HCT116 (cell line): ENCODE results near the gene PPDPF. TPM values are rescaled to one million over a fixed set of nuclear protein-coding genes. Genes with fewer than 3 reads are reported as not detected.

Experiments
- ATAC-seq: fragments of 200-7000 bp; cut with Tn5 transposase; 2 replicates; pipeline ENCODE4 v1.9.1; 2020; ENCODE audit warnings: mild to moderate bottlenecking, moderate library complexity
- BruUV-seq: library from RNA; stranded (reverse); fragments of 400-500 nt; replicated peaks from 2 replicates; lab custom pipeline; 2021; lab: Mats Ljungman, UMichigan
- CTCF ChIA-PET: fragments of 300-600 bp; sonication (Branson Sonifier 250); formaldehyde crosslinking; loops from one replicate; lab custom pipeline; 2021; ENCODE audit warnings: antibody characterized with exemption; lab: Charles Lee
- POLR2A ChIA-PET: fragments of 300-600, 350-600 bp; sonication (Branson Sonifier 250); formaldehyde crosslinking; loops from one replicate; lab custom pipeline; 2021; ENCODE audit warnings: antibody characterized with exemption; lab: Charles Lee
- RAD21 ChIA-PET, 2 experiments: fragments of 300-600 bp; sonication (Branson Sonifier 250); formaldehyde crosslinking; loops; one replicate each; lab custom pipeline; 2023; ENCODE audit warnings: low total read pairs in 2 of 2; ENCODE audit not compliant: uncharacterized antibody in 2 of 2, unreplicated experiment in 2 of 2, low non-redundant PET in 1 of 2; lab: Charles Lee
- DNase-seq: peaks from one replicate; pipeline ENCODE4 v3.0.0-alpha.2; 2010; ENCODE audit warnings: low read depth, low spot score
- H2AFZ ChIP-seq: fragments of 200-600 bp; shearing (Covaris generic), sonication (generic); 2 replicates; pipeline ENCODE4 v1.6.1; 2017; ENCODE audit warnings: low read depth, mixed run types, mixed read lengths, antibody characterized with exemption, low read length; ENCODE audit not compliant: poor library complexity, severe bottlenecking
- H3K27ac ChIP-seq: 2 replicates; pipeline ENCODE4 v1.5.1; 2012; ENCODE audit warnings: low read depth, low read length
- H3K27me3 ChIP-seq: fragments of 200-600 bp; sonication (generic); 2 replicates; pipeline ENCODE4 v1.6.1; 2016; ENCODE audit warnings: mixed run types, low read length, mixed read lengths; ENCODE audit not compliant: insufficient read depth
- H3K36me3 ChIP-seq, 2 experiments: fragments of 200-500 bp in 1 of 2; fragments of 200-600 bp in 1 of 2; sonication (Bioruptor generic) in 1 of 2; sonication (generic) in 1 of 2; 2 replicates each; pipeline versions ENCODE4 v1.5.1 to v1.6.1; 2014 to 2016; ENCODE audit warnings: low read length in 2 of 2, inconsistent platforms in 1 of 2, mixed read lengths in 1 of 2, mixed run types in 1 of 2; ENCODE audit not compliant: insufficient read depth in 2 of 2, control insufficient read depth in 1 of 2
- H3K4me1 ChIP-seq, 2 experiments: fragments of 200-600 bp in 1 of 2; sonication (generic) in 1 of 2; 2 replicates each; pipeline versions ENCODE4 v1.5.1 to v1.6.1; 2012 to 2017; ENCODE audit warnings: low read length in 2 of 2, inconsistent platforms in 1 of 2, mild to moderate bottlenecking in 1 of 2, mixed read lengths in 1 of 2, mixed run types in 1 of 2, moderate library complexity in 1 of 2; ENCODE audit not compliant: insufficient read depth in 2 of 2, control insufficient read depth in 1 of 2
- H3K4me2 ChIP-seq: fragments of 200-600 bp; sonication (generic); 2 replicates; pipeline ENCODE4 v1.6.1; 2017; ENCODE audit warnings: mixed run types, low read length, mixed read lengths
- H3K4me3 ChIP-seq, 2 experiments: fragments of 200-600 bp in 1 of 2; sonication (generic) in 1 of 2; replicated peaks in 1 of 2; 2 replicates each; pipeline ENCODE4 v1.5.1; 2011 to 2016; ENCODE audit warnings: low read length in 2 of 2, control low read depth in 1 of 2, low read depth in 1 of 2, mild to moderate bottlenecking in 1 of 2, mixed read lengths in 1 of 2, mixed run types in 1 of 2
- H3K79me2 ChIP-seq: fragments of 200-600 bp; sonication (generic); 2 replicates; pipeline ENCODE4 v1.6.1; 2017; ENCODE audit warnings: mild to moderate bottlenecking, mixed run types, low read length, moderate library complexity, mixed read lengths; ENCODE audit not compliant: insufficient read depth
- H3K9ac ChIP-seq: fragments of 200-600 bp; sonication (generic); 2 replicates; pipeline ENCODE4 v1.6.1; 2016; ENCODE audit warnings: low read length, mixed read lengths
- H3K9me2 ChIP-seq: fragments of 200-600 bp; sonication (generic), shearing (Covaris generic); 2 replicates; pipeline ENCODE4 v1.6.1; 2017; ENCODE audit warnings: mixed run types, mild to moderate bottlenecking, moderate library complexity; ENCODE audit not compliant: insufficient read depth
- H3K9me3 ChIP-seq, 2 experiments: fragments of 200-500 bp in 1 of 2; fragments of 200-600 bp in 1 of 2; sonication (Bioruptor generic) in 1 of 2; sonication (generic) in 1 of 2; 2 replicates each; pipeline ENCODE4 v1.6.1; 2014 to 2017; ENCODE audit warnings: low read length in 2 of 2, mixed read lengths in 2 of 2, inconsistent platforms in 1 of 2, low read depth in 1 of 2, mild to moderate bottlenecking in 1 of 2, mixed run types in 1 of 2, moderate library complexity in 1 of 2; ENCODE audit not compliant: control insufficient read depth in 1 of 2, insufficient read depth in 1 of 2
- H4K20me1 ChIP-seq: fragments of 200-600 bp; sonication (generic), shearing (Covaris generic); 2 replicates; pipeline ENCODE4 v1.6.1; 2017; ENCODE audit warnings: mixed run types, mild to moderate bottlenecking, moderate library complexity; ENCODE audit not compliant: insufficient read depth
- ATF3 ChIP-seq: IDR thresholded peaks from 2 replicates; pipeline ENCODE4 v1.6.1; 2012
- CEBPB ChIP-seq: IDR thresholded peaks from 2 replicates; pipeline ENCODE4 v1.6.1; 2012; ENCODE audit warnings: low read depth
- CTCF ChIP-seq, 3 experiments: fragments of 200-600 bp in 1 of 3; sonication (generic) in 1 of 3; IDR thresholded peaks in 2 of 3; conservative IDR thresholded peaks in 1 of 3; 2 replicates each; pipeline ENCODE4 v1.5.1; 2012 to 2017; ENCODE audit warnings: low read depth in 2 of 3, low read length in 2 of 3, antibody characterized with exemption in 1 of 3, borderline replicate concordance in 1 of 3, control low read depth in 1 of 3, mild to moderate bottlenecking in 1 of 3, mixed read lengths in 1 of 3, mixed run types in 1 of 3, moderate library complexity in 1 of 3; ENCODE audit not compliant: insufficient read depth in 1 of 3
- EZH2 ChIP-seq: fragments of 200-600 bp; sonication (generic); IDR thresholded peaks from 2 replicates; pipeline ENCODE4 v1.6.1; 2017; ENCODE audit warnings: antibody characterized with exemption, mixed run types
- POLR2A ChIP-seq: IDR thresholded peaks from 2 replicates; pipeline ENCODE4 v1.7.0; 2011; ENCODE audit warnings: borderline replicate concordance; ENCODE audit not compliant: insufficient read depth, insufficient read length; ENCODE audit errors: extremely low read depth
- POLR2AphosphoS5 ChIP-seq: IDR thresholded peaks from 2 replicates; pipeline ENCODE4 v1.6.1; 2011; ENCODE audit warnings: mild to moderate bottlenecking, low read depth, low read length, moderate library complexity
- RAD21 ChIP-seq: IDR thresholded peaks from 2 replicates; pipeline ENCODE4 v1.6.1; 2012; ENCODE audit warnings: low read depth, mild to moderate bottlenecking
- REST ChIP-seq: IDR thresholded peaks from 2 replicates; pipeline ENCODE4 v1.6.1; 2012; ENCODE audit warnings: low read depth
- SRF ChIP-seq: IDR thresholded peaks from 2 replicates; pipeline ENCODE4 v1.6.1; 2012; ENCODE audit warnings: low read depth
- ZBTB33 ChIP-seq: IDR thresholded peaks from 2 replicates; pipeline ENCODE4 v1.6.1; 2011; ENCODE audit warnings: mild to moderate bottlenecking, low read length, moderate library complexity; ENCODE audit not compliant: insufficient replicate concordance; ENCODE audit errors: extremely low read depth
- ZNF274 ChIP-seq: fragments of 200-500 bp; sonication (Bioruptor generic); IDR thresholded peaks from 2 replicates; pipeline ENCODE4 v1.6.1; 2014; ENCODE audit warnings: mild to moderate bottlenecking, low read depth, low read length, inconsistent platforms
- intact Hi-C: fragments of 100-400 bp; cut with micrococcal nuclease; formaldehyde crosslinking; loops from 2 replicates; pipeline ENCODE4 v1.10.0; 2022
- total RNA-seq: library from RNA; stranded (reverse); gene quantifications from one replicate; pipeline ENCODE4 v1.2.1, GENCODE V29; 2021; ENCODE audit not compliant: unreplicated experiment

The PPDPF gene
- total RNA-seq, 1 experiment from 2014 or later = 346 TPM

GRCh38 chr20:63525971-63526370 is 5.4 kb downstream of the PPDPF start:
- intact Hi-C loops = no loop called here
- Histone ChIP-seq H3K9me2 (no peaks in the 10 kb centered on the region), H3K79me2 (peaks cover 20% of the 10 kb centered on the region), H3K9ac (no peak overlapping the region), H3K4me3 (no peak overlapping the region), H3K27me3 (no peaks in the 10 kb centered on the region), H3K36me3 (peaks cover 6 to 24% of the 10 kb centered on the region in 2 experiments)
- DNase-seq = no peak
- peak; percentile 13 for ATAC-seq
- CTCF ChIA-PET = no interaction called here
- peak; percentile 51; the same call in 1 of the 2 replicates for TF ChIP-seq POLR2AphosphoS5
- TF ChIP-seq REST = no peak
- TF ChIP-seq, all 23 proteins: peak for 1
- ChIA-PET POLR2A (interaction anchor here (0.8 kb wide), 1 partner anchor 29 kb away, joined by 3 read pairs; no protein-coding TSS in a partner anchor), RAD21 (no interaction called here)
- no TSS peak for BruUV-seq
- Histone ChIP-seq H4K20me1 (no peaks in the 10 kb centered on the region), H3K27ac (no peak overlapping the region), H3K9me3 (peaks cover 5 to 7% of the 10 kb centered on the region in 2 experiments; a peak in 2 of 4 replicates), H3K4me2 (no peak overlapping the region), H2AFZ (no peak overlapping the region), H3K4me1 (peaks cover 8 to 33% of the 10 kb centered on the region in 2 experiments; a peak in 3 of 4 replicates)

GRCh38 chr20:63527184-63527583 is 6.6 kb downstream of the PPDPF start:
- Histone ChIP-seq H3K79me2 (peaks cover 8% of the 10 kb centered on the region), H3K9me2 (no peaks in the 10 kb centered on the region), H2AFZ (no peak overlapping the region), H3K27ac (no peak overlapping the region), H3K36me3 (peaks cover 6 to 14% of the 10 kb centered on the region in 2 experiments), H3K27me3 (no peaks in the 10 kb centered on the region), H4K20me1 (no peaks in the 10 kb centered on the region), H3K4me2 (no peak overlapping the region), H3K9ac (no peak overlapping the region), H3K9me3 (peaks cover 5 to 7% of the 10 kb centered on the region in 2 experiments; a peak in 2 of 4 replicates), H3K4me1 (peaks cover 5 to 25% of the 10 kb centered on the region in 2 experiments; a peak in 3 of 4 replicates), H3K4me3 (no peak overlapping the region)
- DNase-seq (no peak), ATAC-seq (no peak)
- ChIA-PET CTCF (interaction anchor here (2.3 kb wide), 1 partner anchor 11 kb away, joined by 11 read pairs; the partner anchor contains the start of gene PTK6), POLR2A (no interaction called here), RAD21 (no interaction called here)
- BruUV-seq = no TSS peak
- intact Hi-C loops = no loop called here
- no peak for TF ChIP-seq ATF3
- no peak for TF ChIP-seq POLR2A
- no peak for TF ChIP-seq EZH2
- no peak for TF ChIP-seq CEBPB
- no peak for TF ChIP-seq ZNF274
- TF ChIP-seq SRF = no peak
- TF ChIP-seq ZBTB33 = no peak
- no peak for TF ChIP-seq CTCF (IDR thresholded peaks at IDR 0.05 in 2 of 3, conservative IDR thresholded peaks at IDR 0.05 in 1 of 3; ENCODE audit: borderline replicate concordance in 1 of 3, insufficient read depth in 1 of 3, low read depth in 2 of 3, low read length in 2 of 3)
- TF ChIP-seq RAD21 = no peak
